Right ventricle myocardium superior (tissue), 1 donor: Measurements from ENCODE around the gene SMIM33. TPM values are rescaled to one million over a fixed set of nuclear protein-coding genes. Genes with fewer than 3 reads are reported as not detected.

Source experiments
- ATAC-seq: fragments of 200-7000 bp; cut with Tn5 transposase; one replicate; pipeline ENCODE4 v1.9.1; 2020; ENCODE audit warnings: mild to moderate bottlenecking; ENCODE audit not compliant: poor library complexity
- DNase-seq: peaks from one replicate; pipeline ENCODE4 v3.0.0-alpha.2; 2020
- intact Hi-C: fragments of 100-400 bp; cut with DNase I; formaldehyde crosslinking; loops from one replicate; pipeline ENCODE4 v1.11.2; 2022
- total RNA-seq: library from RNA; stranded (reverse); fragmentation: NEBNext Ultra II Directional; extraction: Animal tissue kit (Norgen Biotek cat#: 25700); gene quantifications from one replicate; pipeline ENCODE4 v1.2.1, GENCODE V29; 2021
- donor health status: DM: no; HTN: yes; CAD: no; lungs with severe emphysema.

Gene SMIM33
- total RNA-seq, 1 donor from 2014 or later, result not detected

DNA sequence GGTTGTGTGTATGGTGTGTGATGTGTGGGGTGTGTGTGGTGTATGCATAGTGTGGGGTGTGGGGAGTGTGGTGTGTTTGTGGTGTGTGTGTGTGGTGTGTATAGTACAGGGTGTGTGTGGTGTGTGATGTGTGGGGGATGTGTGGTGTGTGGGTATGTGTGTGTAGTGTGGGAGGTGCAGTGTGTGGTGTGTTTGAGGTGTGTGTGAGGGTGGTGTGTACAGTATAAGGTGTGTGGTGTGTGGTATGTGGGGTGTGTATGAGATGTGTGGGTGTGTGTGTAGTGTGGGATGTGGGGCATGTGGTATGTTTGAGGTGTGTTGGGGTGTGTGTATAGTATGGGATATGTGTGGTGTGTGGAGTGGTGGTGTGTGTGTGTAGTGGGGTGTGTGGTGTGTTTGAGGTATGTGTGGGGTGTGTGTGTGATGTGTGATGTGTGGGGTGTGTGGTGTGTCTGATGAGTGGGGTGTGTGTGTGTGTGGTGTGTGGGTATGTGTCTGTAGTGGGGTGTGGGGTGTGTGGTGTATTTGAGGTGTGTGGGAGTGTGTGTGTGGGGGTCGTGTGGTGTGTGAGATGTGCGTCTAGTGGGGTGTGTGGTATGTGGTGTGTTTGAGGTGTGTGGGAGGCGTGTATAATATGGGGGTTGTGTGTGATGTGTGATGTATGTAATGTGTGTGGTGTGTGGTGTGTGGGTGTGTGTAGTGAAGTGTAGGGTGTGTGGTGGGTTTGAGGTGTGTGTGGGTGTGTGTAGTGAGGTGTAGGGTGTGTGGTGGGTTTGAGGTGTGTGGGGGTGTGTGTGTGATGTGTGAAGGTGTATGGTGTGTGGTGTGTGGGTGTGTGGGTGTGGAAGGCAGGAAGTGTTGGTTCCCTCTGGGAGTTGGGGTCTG, 16.9 kb upstream of the SMIM33 start:
- intact Hi-C loops, result no loop called here
- ATAC-seq, result no peak
- DNase-seq, result no peak

DNA sequence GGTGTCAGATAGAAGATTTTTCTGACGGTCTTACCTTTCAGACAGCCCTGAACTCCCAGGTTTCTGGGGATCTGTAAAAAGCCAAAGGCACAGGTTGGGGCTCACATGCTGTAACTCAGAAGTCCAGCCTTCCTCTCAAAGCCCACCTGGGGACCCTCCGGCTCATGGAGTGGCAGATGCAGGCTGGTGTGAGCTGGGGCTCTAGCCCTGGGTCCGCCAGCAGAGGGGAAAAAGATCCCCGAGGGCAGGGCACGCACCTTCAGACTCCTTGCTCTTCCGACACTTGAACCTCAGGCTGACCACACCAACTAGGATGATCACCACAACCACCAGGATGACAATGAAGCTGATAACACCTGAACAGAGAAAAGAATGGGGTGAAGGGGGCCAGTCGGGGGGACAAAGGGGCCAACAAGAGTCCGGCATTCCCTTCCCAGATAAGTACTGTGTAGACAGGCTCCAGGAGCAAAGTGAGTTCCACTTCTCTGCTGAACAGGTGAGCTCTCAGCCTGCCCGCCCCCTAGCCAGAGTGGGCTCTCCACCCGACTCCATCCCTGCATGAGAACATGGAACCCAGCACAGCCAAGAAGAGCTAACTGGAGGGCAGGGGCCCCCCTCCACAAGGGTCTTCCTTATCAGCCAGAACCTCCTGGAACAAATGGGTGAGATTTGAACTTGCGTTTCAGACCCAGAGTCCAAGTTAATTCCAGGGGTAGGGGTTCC, 16.1 kb upstream of the SMIM33 start:
- intact Hi-C loops, result no loop called here

DNA sequence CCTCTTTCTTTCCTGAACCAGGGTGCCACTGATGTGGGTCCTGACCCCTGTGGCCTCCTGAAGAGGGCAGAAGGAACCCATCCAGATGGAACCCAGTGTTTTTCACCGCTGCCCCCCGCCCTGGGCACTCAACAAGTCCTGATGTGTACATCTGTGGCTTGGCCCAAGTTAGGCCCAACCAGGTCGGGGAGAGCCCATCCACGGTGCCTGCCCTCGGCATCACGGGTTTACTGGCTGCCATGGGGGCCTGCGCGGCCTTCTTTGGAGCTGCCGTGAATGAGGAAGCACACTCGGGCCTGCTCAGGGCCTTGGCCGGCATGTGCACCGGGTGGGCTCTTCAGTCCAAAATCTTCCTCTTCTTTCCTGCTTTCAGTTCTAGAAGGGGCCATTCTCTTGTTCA, 14.0 kb upstream of the SMIM33 start:
- ATAC-seq (no peak), DNase-seq (no peak)
- intact Hi-C loops, result no loop called here

More for the DNA sequence above, 16.1 kb upstream of the SMIM33 start:
- DNase-seq (no peak), ATAC-seq (no peak)

DNA sequence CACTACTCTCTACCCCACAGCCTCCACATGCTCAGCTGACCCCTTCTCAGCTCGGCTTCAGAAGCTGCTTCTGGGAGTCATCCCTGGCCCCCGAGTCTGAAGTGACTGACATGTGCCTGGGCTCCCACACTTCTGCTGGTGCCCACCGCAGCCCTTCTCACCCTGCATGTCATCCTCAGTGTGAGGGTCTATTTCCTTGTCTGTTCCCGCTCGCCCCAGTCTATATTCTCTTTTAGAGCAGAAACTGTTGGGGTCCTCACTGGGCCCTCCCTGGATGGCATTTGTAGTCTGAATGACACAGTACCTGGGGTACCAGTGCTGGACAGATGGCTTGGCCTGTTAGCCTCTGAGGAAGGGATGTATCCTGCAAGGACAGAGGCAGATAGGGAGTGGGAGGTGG, 13.6 kb upstream of the SMIM33 start:
- intact Hi-C loops, result no loop called here
- no peak for ATAC-seq
- no peak for DNase-seq

DNA sequence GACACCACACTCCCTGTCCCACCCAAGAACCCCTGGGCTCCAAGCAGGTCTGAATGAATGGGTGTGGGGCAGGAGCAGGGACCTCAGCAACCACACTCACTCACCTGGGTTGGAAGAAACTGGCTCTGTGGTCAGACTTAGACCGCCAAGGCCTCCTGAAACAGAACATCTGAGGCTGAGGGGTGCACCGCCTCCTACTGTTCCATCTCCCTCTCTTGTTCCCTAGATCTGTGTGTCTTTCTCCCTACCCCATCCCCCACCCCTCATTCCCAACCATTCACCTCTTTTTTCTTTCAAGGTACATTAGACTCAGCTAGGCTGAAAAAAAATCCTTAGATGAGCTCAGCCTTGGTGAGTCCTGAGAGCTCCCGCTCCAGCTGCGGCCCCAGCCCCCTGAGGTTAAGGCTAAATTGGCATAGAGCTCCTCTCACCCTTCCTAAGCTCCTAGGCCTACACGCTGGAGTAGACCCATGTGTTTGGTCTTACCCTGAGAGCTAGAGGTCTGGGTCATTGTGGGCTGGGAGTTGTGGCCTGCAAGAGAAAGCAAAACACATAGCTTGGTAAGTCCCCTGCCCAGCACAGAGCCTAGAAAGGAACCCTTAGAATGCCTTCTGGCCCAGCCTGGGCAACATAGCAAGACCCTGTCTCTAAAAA, 13.0 kb upstream of the SMIM33 start:
- intact Hi-C loops, result no loop called here
- DNase-seq, result no peak
- no peak for ATAC-seq

DNA sequence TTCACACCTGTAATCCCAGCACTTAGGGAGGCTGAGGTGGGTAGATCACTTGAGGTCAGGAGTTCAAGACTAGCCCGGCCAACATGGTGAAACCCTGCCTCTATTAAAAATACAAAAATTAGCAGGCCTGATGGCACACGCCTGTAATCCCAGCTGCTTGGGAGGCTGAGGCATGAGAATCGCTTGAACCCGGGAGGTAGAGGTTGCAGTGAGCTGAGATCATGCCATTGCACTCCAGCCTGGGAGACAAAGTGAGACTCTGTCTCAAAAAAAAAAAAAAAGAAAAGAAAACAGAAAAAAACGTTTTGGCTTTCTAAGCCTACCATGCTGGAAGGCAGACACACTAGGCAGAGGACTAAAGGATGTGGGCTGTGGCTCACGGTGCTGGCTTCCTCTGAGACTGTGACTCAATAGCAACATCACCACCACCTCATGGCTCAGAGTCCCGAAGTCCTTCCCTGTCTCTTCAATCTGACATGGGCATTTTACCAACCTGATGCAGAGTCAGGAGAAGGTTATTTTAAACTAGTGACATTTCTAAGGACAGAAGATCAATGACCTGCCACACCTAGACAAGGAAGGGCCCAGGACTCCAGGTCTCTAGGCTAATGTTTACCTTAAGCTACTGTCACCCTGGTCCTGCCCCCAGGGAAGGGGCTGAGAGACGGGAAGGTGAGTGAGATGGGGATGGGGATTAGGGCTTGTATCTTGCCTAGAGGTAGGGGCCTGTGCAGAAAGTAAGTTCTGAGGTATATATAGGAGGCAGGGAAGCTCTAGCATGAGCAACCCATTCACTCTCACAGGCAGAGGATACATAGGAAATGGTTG, 12.0 kb upstream of the SMIM33 start:
- ATAC-seq (peak; percentile 24), DNase-seq (no peak)
- intact Hi-C loops, result no loop called here

DNA sequence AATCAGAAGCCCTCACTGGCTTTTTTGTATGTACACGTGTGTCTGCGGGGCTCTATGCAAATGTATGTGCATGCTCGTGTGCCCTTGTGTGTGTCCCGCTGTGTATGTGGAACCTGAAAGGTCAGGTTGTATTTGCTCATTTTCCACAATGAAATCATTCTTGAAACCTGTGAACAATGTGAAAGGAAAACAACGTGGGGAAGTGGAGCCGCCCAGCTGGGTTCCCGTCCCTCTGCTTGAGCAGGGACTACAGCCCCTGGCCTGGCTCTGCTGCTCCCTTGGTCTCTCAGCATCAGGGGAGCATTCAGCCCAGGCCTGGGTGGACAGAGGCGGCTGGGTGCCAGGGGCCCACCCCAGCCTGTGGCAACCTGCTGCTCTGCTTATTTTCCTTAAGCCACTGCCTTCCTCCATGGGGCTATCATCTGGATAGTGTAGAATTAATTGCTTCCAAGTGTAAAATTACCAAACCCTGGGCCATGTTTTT, 11.3 kb upstream of the SMIM33 start:
- ATAC-seq, result no peak
- intact Hi-C loops, result no loop called here
- peak; percentile 51 for DNase-seq

DNA sequence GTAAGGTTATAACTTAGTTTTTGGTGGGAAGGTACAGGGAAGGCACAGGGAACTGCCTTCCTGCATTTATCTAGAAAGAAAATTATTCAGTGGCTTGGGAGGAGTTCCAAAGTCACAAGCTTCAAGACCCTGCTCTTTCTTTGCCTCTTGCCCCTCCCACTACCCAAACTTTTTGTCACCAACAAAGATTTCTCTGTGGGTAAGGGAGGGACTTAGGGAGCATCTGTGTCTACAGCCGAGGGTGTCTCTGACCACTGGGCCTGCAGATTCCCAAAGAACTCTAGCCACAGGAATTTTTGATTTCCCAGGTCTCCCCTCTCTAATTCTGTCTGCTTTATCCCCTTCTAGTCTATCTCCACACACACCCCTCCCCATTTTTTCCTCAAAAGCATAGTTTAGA, 10.3 kb upstream of the SMIM33 start:
- ATAC-seq, result no peak
- no peak for DNase-seq
- intact Hi-C loops, result no loop called here

DNA sequence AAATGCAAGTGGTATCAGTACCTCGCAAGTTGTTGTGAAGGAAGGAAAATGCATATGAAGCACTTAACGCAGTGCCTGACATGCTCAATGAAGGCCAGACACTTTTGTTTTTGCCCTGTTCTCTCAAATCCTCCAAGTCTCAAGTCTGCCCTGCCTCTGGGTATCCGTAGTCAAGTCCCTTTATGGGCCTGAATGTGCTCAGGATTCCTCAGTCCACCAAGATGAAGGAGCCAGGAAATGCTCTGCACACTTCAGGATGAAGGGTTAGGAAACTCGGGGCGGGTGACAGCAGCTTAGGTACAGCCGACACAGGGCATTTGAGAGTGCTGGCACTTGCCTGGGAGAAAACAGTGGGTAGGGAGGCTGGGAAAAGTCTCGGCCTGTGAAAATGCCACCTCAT, 9.6 kb upstream of the SMIM33 start:
- intact Hi-C loops, result no loop called here
- DNase-seq (no peak), ATAC-seq (no peak)

DNA sequence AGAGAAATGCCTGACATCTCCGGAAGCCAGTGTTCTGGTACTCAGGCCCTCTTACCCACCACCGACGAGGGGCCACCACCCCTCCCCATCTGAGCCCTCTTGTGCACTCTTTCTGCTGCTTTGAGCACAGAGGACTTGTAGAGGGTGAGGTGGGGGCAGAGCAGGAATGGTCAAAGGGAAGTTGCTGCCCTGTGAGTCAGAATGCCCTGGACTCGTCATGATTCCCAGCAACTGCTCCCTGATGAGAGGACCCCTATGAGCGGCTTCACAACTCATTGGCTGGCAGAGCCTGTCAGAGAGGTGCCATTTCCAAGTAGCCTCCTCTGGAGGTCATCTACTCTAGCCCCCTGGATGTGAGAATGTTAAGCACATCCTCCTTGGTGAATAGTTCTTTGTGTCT, 9.1 kb upstream of the SMIM33 start:
- DNase-seq (no peak), ATAC-seq (no peak)
- intact Hi-C loops, result no loop called here

DNA sequence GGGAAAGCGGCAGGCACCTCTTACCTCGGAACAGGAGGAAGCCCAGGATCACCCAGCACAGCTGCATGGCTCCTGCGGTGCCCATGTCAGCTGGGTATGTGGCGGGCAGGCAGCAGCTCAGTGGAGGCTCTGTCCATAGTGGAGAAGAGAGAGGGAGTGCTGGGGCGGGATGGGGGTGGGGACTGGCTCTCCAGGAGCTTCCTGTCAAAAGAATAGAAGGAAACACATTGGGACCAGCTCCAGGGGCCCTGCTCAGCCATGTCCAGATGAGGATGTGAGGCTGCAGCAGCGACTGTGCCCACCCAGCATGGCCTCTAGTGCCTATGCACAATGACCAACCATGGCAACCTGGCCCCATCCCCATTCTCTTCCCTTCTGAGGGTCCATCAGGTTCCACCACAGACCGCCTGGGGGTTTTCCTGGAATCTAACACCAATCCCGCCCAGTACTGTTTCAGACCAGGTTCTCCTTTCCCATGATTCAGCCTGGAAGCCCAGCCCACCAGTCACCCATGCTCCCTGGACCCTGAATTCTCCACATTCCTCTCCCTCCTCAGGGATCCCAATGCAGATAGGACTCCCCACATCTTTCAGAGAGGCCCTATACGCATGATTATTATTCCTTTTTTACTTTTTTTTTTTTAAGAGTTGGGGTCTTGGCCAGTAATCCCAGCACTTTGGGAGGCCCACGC, 8.1 kb upstream of the SMIM33 start, which contains the start of gene ECSCR:
Gene ECSCR (minus strand): TSS at position 158 of the 691 bp plus-strand sequence. CDS start 73 bp downstream, at position 85.
- ATAC-seq, result peak; percentile 25
- intact Hi-C loops, result no loop called here
- DNase-seq, result peak; percentile 58

DNA sequence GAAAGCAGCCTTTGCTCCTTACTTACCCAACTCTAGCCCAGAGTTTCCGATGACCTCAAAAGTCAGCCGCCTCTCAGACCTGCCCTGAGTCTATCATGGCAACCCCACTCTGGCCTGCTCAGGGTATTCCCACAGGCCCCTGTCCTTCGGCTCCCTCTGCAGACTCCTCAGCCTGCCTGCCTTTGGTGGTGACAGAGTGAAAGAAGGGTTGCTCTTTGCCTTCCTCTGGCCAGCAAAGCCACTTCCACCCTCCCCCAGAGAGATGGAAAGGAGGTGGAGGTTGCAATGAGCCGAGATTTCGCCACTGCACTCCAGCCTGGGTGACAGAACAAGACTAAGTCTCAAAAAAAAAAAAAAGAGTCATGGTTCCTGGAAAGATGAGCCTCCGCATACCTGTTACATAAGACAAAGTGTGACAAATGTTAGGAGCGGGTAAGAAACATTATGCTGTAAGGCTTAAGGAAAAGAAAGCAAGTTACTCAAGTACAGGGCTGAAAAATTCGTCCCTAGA, 2.3 kb upstream of the SMIM33 start:
- DNase-seq, result no peak
- no peak for ATAC-seq
- intact Hi-C loops, result no loop called here

DNA sequence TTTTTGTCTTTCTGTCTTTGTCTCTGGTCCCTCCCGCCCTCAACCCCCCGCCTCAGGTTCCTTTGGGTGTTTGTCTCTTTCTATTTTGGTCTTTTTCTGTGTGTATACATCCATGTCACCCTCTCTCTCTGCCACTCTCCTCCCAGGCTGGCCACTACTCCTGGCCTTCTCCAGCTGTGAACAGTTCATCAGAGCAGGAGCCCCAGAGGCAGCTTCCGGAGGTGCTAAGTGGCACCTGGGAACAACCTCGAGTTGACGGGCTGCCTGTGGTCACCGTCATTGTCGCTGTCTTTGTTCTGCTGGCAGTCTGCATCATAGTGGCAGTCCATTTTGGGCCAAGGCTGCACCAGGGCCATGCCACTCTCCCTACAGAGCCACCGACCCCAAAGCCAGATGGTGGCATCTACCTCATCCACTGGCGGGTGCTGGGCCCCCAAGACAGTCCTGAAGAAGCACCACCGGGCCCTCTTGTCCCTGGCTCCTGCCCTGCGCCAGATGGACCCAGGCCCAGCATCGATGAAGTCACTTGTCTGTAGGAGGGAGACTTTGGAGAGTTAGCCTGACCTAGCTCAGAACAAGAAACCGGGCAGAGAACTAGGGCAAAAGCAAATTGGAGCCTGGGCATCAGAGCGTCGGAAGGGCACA, 1.7 kb downstream of the SMIM33 start:
- intact Hi-C loops, result no loop called here
- ATAC-seq (no peak), DNase-seq (no peak)

DNA sequence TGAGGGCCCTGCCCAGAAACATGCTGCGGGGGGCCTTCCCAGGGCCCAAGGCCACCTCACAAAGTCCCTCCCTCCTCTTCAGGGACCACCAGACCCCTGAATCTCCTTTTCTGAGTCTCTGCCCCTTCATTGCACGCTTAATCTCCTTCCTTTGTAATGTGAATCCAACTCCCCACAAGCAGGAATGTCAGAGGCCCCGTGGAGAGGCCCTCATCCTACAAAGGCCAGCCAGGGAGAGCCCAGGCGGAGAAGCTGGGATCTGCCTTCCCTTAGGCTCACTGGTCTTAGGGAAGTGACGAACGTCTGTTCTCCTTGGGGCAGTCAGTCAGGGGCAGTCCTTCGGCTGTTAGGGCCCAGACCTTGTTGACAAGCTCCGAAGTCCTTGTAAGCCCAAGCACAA, 2.3 kb downstream of the SMIM33 start:
- DNase-seq (no peak), ATAC-seq (no peak)
- intact Hi-C loops, result no loop called here

DNA sequence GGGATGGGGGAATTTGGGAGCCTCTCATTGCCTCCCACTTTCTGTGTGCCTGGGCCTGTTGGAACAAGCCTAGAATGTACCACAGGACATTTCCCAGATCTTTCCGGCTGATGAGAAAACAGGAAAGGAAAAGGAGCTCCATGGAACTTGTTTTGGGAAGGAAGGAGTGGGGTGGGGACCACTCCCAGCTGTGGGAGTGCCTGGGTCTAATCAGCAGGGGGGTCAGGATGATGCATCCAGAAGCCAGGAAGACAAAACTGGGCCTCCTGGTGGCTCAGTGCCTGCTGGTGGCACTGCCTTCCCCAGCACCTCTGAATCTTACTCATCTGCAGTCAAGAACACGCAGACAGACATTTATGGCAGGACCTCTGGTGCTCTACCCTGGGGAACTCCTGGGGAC, 2.8 kb downstream of the SMIM33 start:
- ATAC-seq (no peak), DNase-seq (no peak)
- intact Hi-C loops, result no loop called here

DNA sequence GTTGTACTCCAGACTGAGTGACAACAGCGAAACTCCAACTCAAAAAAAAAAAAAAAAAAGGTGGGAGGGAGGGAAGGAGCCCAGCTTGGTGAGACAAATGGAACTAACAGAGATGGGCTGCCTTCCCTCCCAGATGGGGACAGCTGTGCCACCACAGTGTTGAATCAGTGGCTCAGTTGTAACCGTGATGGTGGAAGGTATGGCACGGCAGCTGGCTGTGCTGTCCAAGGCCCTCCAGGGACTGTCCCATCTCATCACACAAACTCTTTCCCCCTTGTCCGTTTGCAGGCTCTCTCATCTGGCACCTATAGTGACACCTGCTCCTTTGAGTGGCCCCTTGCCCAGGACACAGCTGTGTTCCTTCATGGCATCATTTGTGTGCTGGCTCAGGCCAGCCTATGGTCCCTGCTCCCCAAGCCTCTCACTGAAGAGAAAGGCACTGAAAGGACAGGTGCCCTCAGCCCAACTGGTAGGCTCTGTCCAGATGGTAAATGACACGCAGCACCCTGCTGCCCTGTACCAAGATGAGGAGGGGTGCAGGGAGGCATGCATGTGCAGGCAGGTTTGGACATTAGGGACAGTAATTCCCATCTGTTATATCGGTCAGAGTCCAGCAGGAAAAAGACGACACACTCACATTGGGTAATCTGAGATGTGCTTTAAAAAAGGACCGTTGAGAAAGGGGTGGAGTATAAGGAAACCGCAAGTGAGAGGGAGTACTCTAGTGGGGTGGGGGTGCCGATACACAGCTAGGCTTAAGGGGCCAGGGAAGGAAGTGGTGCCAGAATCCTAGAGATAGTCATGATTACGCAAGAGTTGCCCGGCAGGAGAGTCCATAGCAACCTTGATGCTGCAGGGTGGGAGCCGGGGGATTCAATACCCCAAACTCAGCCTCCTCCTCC, 4.3 kb downstream of the SMIM33 start:
- intact Hi-C loops, result no loop called here
- no peak for DNase-seq
- peak; percentile 54 for ATAC-seq
